Sigmoid colon (tissue), 7 donors: Measurements from ENCODE around the gene NUP42. TPM values are rescaled to one million over a fixed set of nuclear protein-coding genes. Genes with fewer than 3 reads are reported as not detected.
"Not testable (repeated sequence)": the region's sequence is repeated elsewhere in the genome, so short reads cannot be mapped to it uniquely, and the experiment has no call there.

ENCODE experiments used
- DNase-seq: peaks from one replicate; pipeline ENCODE4 v3.0.0-alpha.2; 2019
- H3K27ac ChIP-seq, 4 donors: fragments of 200-600 bp; sonication (generic); one replicate each; pipeline ENCODE4 v1.5.1; 2016 to 2019; ENCODE audit warnings: mild to moderate bottlenecking in 1 of 4
- H3K27me3 ChIP-seq, 3 donors: fragments of 200-600 bp; sonication (generic); one replicate each; pipeline ENCODE4 v1.5.1; 2019; ENCODE audit warnings: mild to moderate bottlenecking in 1 of 3
- H3K36me3 ChIP-seq, 4 donors: fragments of 200-600 bp; sonication (generic); one replicate each; pipeline ENCODE4 v1.5.1; 2016 to 2019
- H3K4me1 ChIP-seq, 4 donors: fragments of 200-600 bp; sonication (generic); one replicate each; pipeline ENCODE4 v1.5.1; 2017 to 2019
- H3K4me3 ChIP-seq, 4 donors: fragments of 200-600 bp; sonication (generic); one replicate each; pipeline ENCODE4 v1.5.1; 2017 to 2019; ENCODE audit warnings: mild to moderate bottlenecking in 2 of 4, moderate library complexity in 1 of 4
- H3K9me3 ChIP-seq, 4 donors: fragments of 200-600 bp in 3 of 4; sonication (generic) in 3 of 4; one replicate each; pipeline versions ENCODE4 v1.5.1 to v1.6.1; 2013 to 2019
- CTCF ChIP-seq, 4 experiments: fragments of 450-650 bp in 3 of 4; fragments of 200-600 bp in 1 of 4; IDR thresholded peaks; one replicate each; pipeline ENCODE4 v1.5.1; 2016 to 2019; ENCODE audit warnings: antibody characterized with exemption in 4 of 4, mild to moderate bottlenecking in 3 of 4, moderate library complexity in 2 of 4
- EP300 ChIP-seq, 4 donors: sonication (generic); formaldehyde crosslinking; IDR thresholded peaks; one replicate each; pipeline ENCODE4 v1.6.1; 2017; ENCODE audit warnings: antibody characterized with exemption in 4 of 4
- POLR2A ChIP-seq, 2 donors: fragments of 450-650 bp; IDR thresholded peaks; one replicate each; pipeline ENCODE4 v1.6.1; 2016; ENCODE audit warnings: antibody characterized with exemption in 2 of 2, mild to moderate bottlenecking in 2 of 2, moderate library complexity in 2 of 2
- POLR2AphosphoS5 ChIP-seq, 4 donors: sonication (generic); formaldehyde crosslinking; IDR thresholded peaks; one replicate each; pipeline ENCODE4 v1.6.1; 2017; ENCODE audit warnings: antibody characterized with exemption in 4 of 4
- WGBS, 2 donors: extraction: QIAGEN DNeasy Blood & Tissue Kit; methylation state at CpG; one replicate each; pipeline ENCODE4 v1.1.7; 2013; 5-methylcytosine and 5-hydroxymethylcytosine counted together
- intact Hi-C: fragments of 100-400 bp; cut with DNase I; formaldehyde crosslinking; loops from one replicate; pipeline ENCODE4 v1.15.1; 2023
- polyA plus RNA-seq, 3 donors: library from polyadenylated mRNA; stranded (reverse); fragments of 200-250 nt; gene quantifications; one replicate each; pipeline ENCODE4 v1.2.3, GENCODE V29; 2013
- total RNA-seq, 4 donors: library from RNA; depleted of rRNA; stranded (reverse); fragments of >200 nt; gene quantifications; one replicate each; pipeline ENCODE4 v1.1.0, GENCODE V29; 2016
- donor health status: healthy with polysubstance abuse.
- donor health status: Bipolar disorder and iron deficiency.
- donor health status: healthy.

The NUP42 gene
- total and polyA plus RNA-seq, 7 donors: 22.2 to 47.9 (median 35.4) TPM

- 61% methylated on average over 5 of the region's 5 CpGs for WGBS, 2 donors
- Histone ChIP-seq H3K36me3 (peaks cover 0 to 57% (median 26%) of the 10 kb centered on the region in 4 donors), H3K4me1 (peaks cover 0 to 24% (median 13%) of the 10 kb centered on the region in 4 donors)
These were observed 14.5 kb downstream of the NUP42 start for GRCh38 chr7:23196306-23196705.

GRCh38 chr7:23197745-23198144 is 15.9 kb downstream of the NUP42 start:
- H3K36me3 ChIP-seq: peaks cover 0 to 49% (median 27%) of the 10 kb centered on the region in 4 donors
- H3K9me3 ChIP-seq, H3K4me3 ChIP-seq, H3K27me3 ChIP-seq, DNase-seq, intact Hi-C loops: not testable (repeated sequence)
- WGBS, 2 donors: 92 to 95% methylated on average over 5 of the region's 5 CpGs
- peak overlapping the region in 1 of 4 donors; percentile 12 for H3K27ac ChIP-seq
- H3K4me1 ChIP-seq: peaks cover 0 to 24% (median 13%) of the 10 kb centered on the region in 4 donors

More at GRCh38 chr7:23196306-23196705, 14.5 kb downstream of the NUP42 start:
- Histone ChIP-seq H3K9me3 (no peaks in the 10 kb centered on the region), H3K4me3 (no peak overlapping the region), H3K27ac (peak overlapping the region in 3 of 4 donors; percentile 17 to 52 (median 50)), H3K27me3 (no peaks in the 10 kb centered on the region)
- no peak for DNase-seq
- TF ChIP-seq EP300 (IDR thresholded peaks at IDR 0.05) (peak in 2 of 4 donors; percentile 23 to 74), CTCF (IDR thresholded peaks at IDR 0.05) (no peak), POLR2AphosphoS5 (IDR thresholded peaks at IDR 0.05) (peak; percentile 78 to 91 (median 89)), POLR2A (IDR thresholded peaks at IDR 0.05) (no peak)
- intact Hi-C loops: no loop called here

- intact Hi-C loops: no loop called here
- TF ChIP-seq CTCF (IDR thresholded peaks at IDR 0.05) (no peak), EP300 (IDR thresholded peaks at IDR 0.05) (no peak), POLR2AphosphoS5 (IDR thresholded peaks at IDR 0.05) (no peak), POLR2A (IDR thresholded peaks at IDR 0.05) (no peak)
- Histone ChIP-seq H3K4me1 (peaks cover 0 to 24% (median 13%) of the 10 kb centered on the region in 4 donors), H3K27ac (no peak overlapping the region), H3K27me3 (no peaks in the 10 kb centered on the region), H3K4me3 (no peak overlapping the region), H3K36me3 (peaks cover 0 to 37% (median 21%) of the 10 kb centered on the region in 4 donors), H3K9me3 (no peaks in the 10 kb centered on the region)
- WGBS, 2 donors: 94 to 95% methylated on average over 2 of the region's 2 CpGs
- no peak for DNase-seq
These were observed 18.5 kb downstream of the NUP42 start for GRCh38 chr7:23200331-23200730.

- H3K4me3 ChIP-seq: no peak overlapping the region
- intact Hi-C loops: no loop called here
- no peaks in the 10 kb centered on the region for H3K9me3 ChIP-seq
- 65 to 76% methylated on average over 1 of the region's 1 CpG for WGBS, 2 donors
- H3K4me1 ChIP-seq: peaks cover 0 to 10% (median 2%) of the 10 kb centered on the region in 4 donors
- TF ChIP-seq POLR2A (IDR thresholded peaks at IDR 0.05) (no peak), POLR2AphosphoS5 (IDR thresholded peaks at IDR 0.05) (no peak), EP300 (IDR thresholded peaks at IDR 0.05) (no peak), CTCF (IDR thresholded peaks at IDR 0.05) (no peak)
- peaks cover 0 to 10% (median 3%) of the 10 kb centered on the region in 3 donors for H3K27me3 ChIP-seq
- no peak overlapping the region for H3K27ac ChIP-seq
- peaks cover 0 to 27% (median 18%) of the 10 kb centered on the region in 4 donors for H3K36me3 ChIP-seq
- DNase-seq: no peak
These were observed 22.4 kb downstream of the NUP42 start for GRCh38 chr7:23204241-23204640.

DNA sequence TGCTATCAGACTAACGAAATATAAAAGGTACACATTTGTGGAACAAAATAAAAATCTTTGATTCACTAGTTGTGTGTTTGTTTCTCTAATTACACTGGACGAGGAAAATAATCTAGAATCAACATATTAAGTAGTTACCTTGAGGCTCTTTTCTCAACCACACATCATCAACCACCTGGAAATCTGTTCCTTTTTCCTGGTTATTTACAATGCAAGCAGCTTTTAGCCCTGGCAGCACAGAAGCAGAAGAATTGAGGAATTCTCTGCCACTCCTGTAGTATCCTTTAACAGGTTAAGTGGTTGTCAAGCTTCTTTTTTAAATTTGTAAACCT is 23.7 kb downstream of the NUP42 start:
- no peak overlapping the region for H3K27ac ChIP-seq
- peaks cover 0 to 10% (median 3%) of the 10 kb centered on the region in 3 donors for H3K27me3 ChIP-seq
- intact Hi-C loops: no loop called here
- H3K9me3 ChIP-seq: no peaks in the 10 kb centered on the region
- no peak for TF ChIP-seq EP300 (IDR thresholded peaks at IDR 0.05)
- TF ChIP-seq POLR2AphosphoS5 (IDR thresholded peaks at IDR 0.05): no peak
- TF ChIP-seq POLR2A (IDR thresholded peaks at IDR 0.05): no peak
- TF ChIP-seq CTCF (IDR thresholded peaks at IDR 0.05): no peak
- 82 to 90% methylated on average over 2 of the region's 2 CpGs for WGBS, 2 donors
- peaks cover 0 to 14% (median 7%) of the 10 kb centered on the region in 4 donors for H3K36me3 ChIP-seq
- peak overlapping the region in 2 of 4 donors; percentile 36 to 38 for H3K4me3 ChIP-seq
- peaks cover 0 to 10% (median 2%) of the 10 kb centered on the region in 4 donors for H3K4me1 ChIP-seq
- no peak for DNase-seq
